ENCODE results near the gene MRPL1. TPM values are rescaled to one million over a fixed set of nuclear protein-coding genes. Genes with fewer than 3 reads are reported as not detected.

The MRPL1 gene
- total RNA-seq, 2 experiments from 2014 or later, result 22.6 to 37.4 TPM

GRCh38 chr4:77820649-77821561, 41.7 kb upstream of the MRPL1 start:
- no peak for TF ChIP-seq EZH2phosphoT487 (IDR thresholded peaks at IDR 0.05; ENCODE audit: borderline replicate concordance, low read depth, low read length)
- 0 out of 2 replicates have a peak, but pooled peaks have one; percentile 19 for TF ChIP-seq CTCF (conservative IDR thresholded peaks at IDR 0.05; ENCODE audit: low read length)
- no peaks in the 10 kb centered on the region for H3K9me2 ChIP-seq (ENCODE audit: insufficient read depth, low read length)
- intact Hi-C loops (cut with micrococcal nuclease; ENCODE audit: unreplicated experiment), result loop anchor here (1.0 to 5.0 kb wide), 4 partner anchors 7 to 744 kb away; partner anchors contain the start of gene CCNI
- no peaks in the 10 kb centered on the region for H4K20me1 ChIP-seq (ENCODE audit: insufficient read depth, low read length)
- peak overlapping the region; percentile 90 for H3K4me2 ChIP-seq (ENCODE audit: low read length)
- H3K36me3 ChIP-seq (ENCODE audit: insufficient read depth, low read length), result no peaks in the 10 kb centered on the region
- H3K4me1 ChIP-seq (ENCODE audit: insufficient read depth, low read length, poor library complexity, severe bottlenecking), result peaks cover 65% of the 10 kb centered on the region
- peak overlapping the region; percentile 65; the same call in 1 of the 2 replicates for H2AFZ ChIP-seq (ENCODE audit: low read length)
- ChIA-PET POLR2A (interaction anchor here (0.6 to 2.2 kb wide), 16 partner anchors 10 to 925 kb away, joined by 3 to 23 read pairs (median 4); partner anchors contain the start of gene MRPL1), CTCF (ENCODE audit: unreplicated experiment) (interaction anchor here (0.6 kb wide), 1 partner anchor 41 kb away, joined by 4 read pairs; no protein-coding TSS in a partner anchor)
- H3K4me3 ChIP-seq (ENCODE audit: low read depth, low read length, poor library complexity, severe bottlenecking), result peak overlapping the region; percentile 95
- peak overlapping the region; percentile 94 for H3K27ac ChIP-seq (ENCODE audit: low read depth, low read length, poor library complexity, severe bottlenecking)
- BruUV-seq (replicated peaks), result TSS peak; percentile 95
- peaks cover 50% of the 10 kb centered on the region for H3K79me2 ChIP-seq (ENCODE audit: insufficient read depth, low read depth, low read length)
- DNase-seq (ENCODE audit: low spot score), result peak; percentile 78
- H3K9me3 ChIP-seq (ENCODE audit: low read length), result 0 out of 2 replicates have a peak, but pooled peaks cover 5% of the 10 kb centered on the region

GRCh38 chr4:77821775-77822174, 40.9 kb upstream of the MRPL1 start:
- H3K4me2 ChIP-seq (ENCODE audit: low read length), result peak overlapping the region; percentile 90
- DNase-seq (ENCODE audit: low spot score), result peak; percentile 72
- no peak for TF ChIP-seq CTCF (conservative IDR thresholded peaks at IDR 0.05; ENCODE audit: low read length)
- no peak for TF ChIP-seq EZH2phosphoT487 (IDR thresholded peaks at IDR 0.05; ENCODE audit: borderline replicate concordance, low read depth, low read length)
- H3K27ac ChIP-seq (ENCODE audit: low read depth, low read length, poor library complexity, severe bottlenecking), result peak overlapping the region; percentile 94
- no TSS peak for BruUV-seq (replicated peaks)
- H3K4me1 ChIP-seq (ENCODE audit: insufficient read depth, low read length, poor library complexity, severe bottlenecking), result peaks cover 65% of the 10 kb centered on the region
- H3K4me3 ChIP-seq (ENCODE audit: low read depth, low read length, poor library complexity, severe bottlenecking), result peak overlapping the region; percentile 95
- H3K36me3 ChIP-seq (ENCODE audit: insufficient read depth, low read length), result no peaks in the 10 kb centered on the region
- H3K79me2 ChIP-seq (ENCODE audit: insufficient read depth, low read depth, low read length), result peaks cover 46% of the 10 kb centered on the region
- intact Hi-C loops (cut with micrococcal nuclease; ENCODE audit: unreplicated experiment), result loop anchor here (2.0 to 5.0 kb wide), 3 partner anchors 71 to 744 kb away; partner anchors contain the start of gene CCNI
- H4K20me1 ChIP-seq (ENCODE audit: insufficient read depth, low read length), result no peaks in the 10 kb centered on the region
- ChIA-PET CTCF (ENCODE audit: unreplicated experiment) (no interaction called here), POLR2A (interaction anchor here (0.8 to 2.2 kb wide), 2 partner anchors 21 to 34 kb away, joined by 4 to 9 read pairs; no protein-coding TSS in a partner anchor)
- H3K9me2 ChIP-seq (ENCODE audit: insufficient read depth, low read length), result no peaks in the 10 kb centered on the region
- peak overlapping the region; percentile 8; the same call in 1 of the 2 replicates for H2AFZ ChIP-seq (ENCODE audit: low read length)
- H3K9me3 ChIP-seq (ENCODE audit: low read length), result 0 out of 2 replicates have a peak, but pooled peaks cover 5% of the 10 kb centered on the region
